Trophoblast cell (in vitro differentiated cells and primary cell): Measurements from ENCODE around the gene SCRT2.
A peak's percentile ranks its signal among the peaks of the same experiment; 100 is the strongest.

Experiments
- DNase-seq, 2 donors: peaks; one replicate each; pipeline ENCODE4 v3.0.0-alpha.2; 2016
- H2AFZ ChIP-seq: 2 replicates; pipeline ENCODE4 v1.6.1; 2013; ENCODE audit warnings: low read length, moderate library complexity, mild to moderate bottlenecking; ENCODE audit not compliant: insufficient read depth, poor library complexity
- H2AK5ac ChIP-seq: 2 replicates; pipeline ENCODE4 v1.6.1; 2013; ENCODE audit warnings: mild to moderate bottlenecking, low read length
- H2BK120ac ChIP-seq: 2 replicates; pipeline ENCODE4 v1.6.1; 2013; ENCODE audit warnings: low read length, mild to moderate bottlenecking, moderate library complexity; ENCODE audit not compliant: insufficient read depth, poor library complexity
- H2BK12ac ChIP-seq: 2 replicates; pipeline ENCODE4 v1.6.1; 2013; ENCODE audit warnings: mild to moderate bottlenecking, low read length, moderate library complexity
- H2BK5ac ChIP-seq: 2 replicates; pipeline ENCODE4 v1.6.1; 2013; ENCODE audit warnings: low read length, low read depth, moderate library complexity, mild to moderate bottlenecking; ENCODE audit not compliant: poor library complexity
- H3K14ac ChIP-seq: 2 replicates; pipeline ENCODE4 v1.6.1; 2013; ENCODE audit warnings: mild to moderate bottlenecking, low read length
- H3K18ac ChIP-seq: 2 replicates; pipeline ENCODE4 v1.6.1; 2013; ENCODE audit warnings: mild to moderate bottlenecking, low read length
- H3K23ac ChIP-seq: 2 replicates; pipeline ENCODE4 v1.6.1; 2013; ENCODE audit warnings: low read length
- H3K27ac ChIP-seq: 2 replicates; pipeline ENCODE4 v1.5.1; 2013; ENCODE audit warnings: low read depth, mild to moderate bottlenecking, inconsistent platforms, low read length, moderate library complexity
- H3K27me3 ChIP-seq: 2 replicates; pipeline ENCODE4 v1.6.1; 2013; ENCODE audit warnings: inconsistent platforms, mild to moderate bottlenecking, low read length, moderate library complexity; ENCODE audit not compliant: insufficient read depth
- H3K36me3 ChIP-seq, 2 experiments: 1 replicate in 1 of 2; 2 replicates in 1 of 2; pipeline ENCODE4 v1.6.1; 2013; ENCODE audit warnings: low read length in 2 of 2, mild to moderate bottlenecking in 2 of 2, moderate library complexity in 1 of 2; ENCODE audit not compliant: insufficient read depth in 2 of 2, control insufficient read depth in 1 of 2
- H3K4ac ChIP-seq: 2 replicates; pipeline ENCODE4 v1.6.1; 2013; ENCODE audit warnings: low read depth, mild to moderate bottlenecking, low read length, moderate library complexity
- H3K4me1 ChIP-seq, 2 experiments: 1 replicate in 1 of 2; 2 replicates in 1 of 2; pipeline ENCODE4 v1.6.1; 2013; ENCODE audit warnings: low read length in 2 of 2, mild to moderate bottlenecking in 2 of 2, moderate library complexity in 1 of 2; ENCODE audit not compliant: insufficient read depth in 2 of 2, control insufficient read depth in 1 of 2
- H3K4me2 ChIP-seq: 2 replicates; pipeline ENCODE4 v1.6.1; 2013; ENCODE audit warnings: inconsistent platforms, mild to moderate bottlenecking, low read length, moderate library complexity
- H3K4me3 ChIP-seq: 2 replicates; pipeline ENCODE4 v1.5.1; 2013; ENCODE audit warnings: mild to moderate bottlenecking, low read depth, low read length, inconsistent platforms
- H3K79me1 ChIP-seq: one replicate; pipeline ENCODE4 v1.6.1; 2013; ENCODE audit warnings: low read length
- H3K79me2 ChIP-seq: 2 replicates; pipeline ENCODE4 v1.6.1; 2013; ENCODE audit warnings: low read length, mild to moderate bottlenecking; ENCODE audit not compliant: control insufficient read depth, insufficient read depth, poor library complexity
- H3K9ac ChIP-seq: 2 replicates; pipeline ENCODE4 v1.6.1; 2013; ENCODE audit warnings: mild to moderate bottlenecking, low read length
- H3K9me3 ChIP-seq: 2 replicates; pipeline ENCODE4 v1.6.1; 2013; ENCODE audit warnings: low read depth, mild to moderate bottlenecking, control low read depth, inconsistent platforms, low read length; ENCODE audit not compliant: insufficient read depth
- H4K12ac ChIP-seq: 2 replicates; pipeline ENCODE4 v1.6.1; 2013; ENCODE audit warnings: low read depth, mild to moderate bottlenecking, low read length, moderate library complexity
- H4K8ac ChIP-seq: 2 replicates; pipeline ENCODE4 v1.6.1; 2013; ENCODE audit warnings: low read depth, mild to moderate bottlenecking, low read length, moderate library complexity
- H4K91ac ChIP-seq: one replicate; pipeline ENCODE4 v1.6.1; 2013; ENCODE audit warnings: low read depth, mild to moderate bottlenecking, low read length, moderate library complexity
- WGBS: extraction: QIAGEN DNeasy Blood & Tissue Kit; methylation state at CpG from one replicate; pipeline ENCODE4 v1.1.7; 2013; ENCODE audit warnings: missing lambda C conversion rate; ENCODE audit not compliant: insufficient read length, insufficient coverage; ENCODE audit errors: extremely low coverage; 5-methylcytosine and 5-hydroxymethylcytosine counted together

SCRT2 gene

GRCh38 chr20:665276-665675, 10.3 kb downstream of the SCRT2 start:
- DNase-seq, result no peak
- no peak overlapping the region for H3K27ac ChIP-seq
- no peak overlapping the region for H3K14ac ChIP-seq
- WGBS, result no CpG with 5 or more reads among the region's 6 CpGs
- no peak overlapping the region for H2BK12ac ChIP-seq
- no peak overlapping the region for H3K4me2 ChIP-seq
- no peaks in the 10 kb centered on the region for H3K36me3 ChIP-seq
- H3K27me3 ChIP-seq, result peaks cover 3% of the 10 kb centered on the region
- H3K4me3 ChIP-seq, result no peak overlapping the region
- H2BK5ac ChIP-seq, result no peak overlapping the region
- H4K8ac ChIP-seq, result no peak overlapping the region
- H3K9me3 ChIP-seq, result peaks cover 6% of the 10 kb centered on the region
- no peak overlapping the region for H3K9ac ChIP-seq
- H3K4me1 ChIP-seq, result peaks cover 4 to 5% of the 10 kb centered on the region in 2 experiments
- H3K23ac ChIP-seq, result no peak overlapping the region
- H3K18ac ChIP-seq, result no peak overlapping the region
- H3K4ac ChIP-seq, result no peak overlapping the region
- H2AFZ ChIP-seq, result no peak overlapping the region
- no peak overlapping the region for H2BK120ac ChIP-seq
- no peak overlapping the region for H2AK5ac ChIP-seq
- H3K79me1 ChIP-seq, result no peaks in the 10 kb centered on the region
- no peak overlapping the region for H4K12ac ChIP-seq
- H4K91ac ChIP-seq, result no peak overlapping the region
- no peaks in the 10 kb centered on the region for H3K79me2 ChIP-seq

- H4K12ac ChIP-seq, result no peak overlapping the region
- no peak overlapping the region for H2AFZ ChIP-seq
- peaks cover 3% of the 10 kb centered on the region for H3K27me3 ChIP-seq
- H3K4me3 ChIP-seq, result no peak overlapping the region
- no peak overlapping the region for H3K14ac ChIP-seq
- H3K4me1 ChIP-seq, result peaks cover 4 to 5% of the 10 kb centered on the region in 2 experiments
- H2AK5ac ChIP-seq, result no peak overlapping the region
- H2BK5ac ChIP-seq, result no peak overlapping the region
- H3K36me3 ChIP-seq, result no peaks in the 10 kb centered on the region
- WGBS, result no CpG with 5 or more reads among the region's 13 CpGs
- H4K8ac ChIP-seq, result no peak overlapping the region
- H4K91ac ChIP-seq, result no peak overlapping the region
- no peak for DNase-seq
- H3K23ac ChIP-seq, result no peak overlapping the region
- H3K4ac ChIP-seq, result no peak overlapping the region
- no peak overlapping the region for H3K18ac ChIP-seq
- H3K9ac ChIP-seq, result no peak overlapping the region
- H3K27ac ChIP-seq, result no peak overlapping the region
- no peak overlapping the region for H2BK120ac ChIP-seq
- no peaks in the 10 kb centered on the region for H3K79me1 ChIP-seq
- H3K4me2 ChIP-seq, result no peak overlapping the region
- H2BK12ac ChIP-seq, result no peak overlapping the region
- H3K79me2 ChIP-seq, result no peaks in the 10 kb centered on the region
- H3K9me3 ChIP-seq, result peaks cover 7% of the 10 kb centered on the region
These were observed 11.0 kb downstream of the SCRT2 start for GRCh38 chr20:664576-664975.

DNA sequence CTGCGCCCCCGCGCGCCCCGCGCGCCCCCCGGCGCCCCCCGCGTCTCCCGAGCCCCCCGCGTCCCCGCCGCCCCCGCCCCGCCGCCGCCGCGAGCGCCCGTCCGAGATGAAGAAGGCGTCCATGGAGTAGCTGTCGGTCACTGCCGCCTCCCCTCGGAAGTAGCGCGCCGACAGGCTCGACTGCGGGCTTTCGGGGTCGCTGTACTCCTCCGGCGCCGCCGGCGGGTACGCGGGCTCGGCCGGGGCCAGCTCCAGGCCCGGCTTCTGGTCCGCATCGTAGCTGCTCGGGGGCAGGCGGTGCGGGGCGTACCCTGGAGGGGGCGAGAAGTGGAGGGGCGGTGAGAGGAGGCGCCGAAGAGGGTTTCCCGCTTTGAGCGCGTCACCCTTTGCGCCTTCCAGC, 11.5 kb downstream of the SCRT2 start:
- Histone ChIP-seq H2AK5ac (no peak overlapping the region), H3K9me3 (peaks cover 9% of the 10 kb centered on the region), H3K4ac (no peak overlapping the region), H2BK120ac (no peak overlapping the region), H3K14ac (no peak overlapping the region), H3K9ac (no peak overlapping the region), H4K91ac (no peak overlapping the region), H3K4me2 (no peak overlapping the region), H3K27ac (no peak overlapping the region), H3K4me1 (peaks cover 4 to 5% of the 10 kb centered on the region in 2 experiments), H2BK5ac (no peak overlapping the region), H4K12ac (no peak overlapping the region), H3K79me2 (no peaks in the 10 kb centered on the region), H4K8ac (no peak overlapping the region), H3K27me3 (peaks cover 3% of the 10 kb centered on the region), H2AFZ (no peak overlapping the region), H3K79me1 (no peaks in the 10 kb centered on the region), H3K4me3 (no peak overlapping the region), H3K18ac (no peak overlapping the region), H3K36me3 (no peaks in the 10 kb centered on the region), H3K23ac (no peak overlapping the region), H2BK12ac (no peak overlapping the region)
- DNase-seq, result no peak
- WGBS, result no CpG with 5 or more reads among the region's 60 CpGs

DNA sequence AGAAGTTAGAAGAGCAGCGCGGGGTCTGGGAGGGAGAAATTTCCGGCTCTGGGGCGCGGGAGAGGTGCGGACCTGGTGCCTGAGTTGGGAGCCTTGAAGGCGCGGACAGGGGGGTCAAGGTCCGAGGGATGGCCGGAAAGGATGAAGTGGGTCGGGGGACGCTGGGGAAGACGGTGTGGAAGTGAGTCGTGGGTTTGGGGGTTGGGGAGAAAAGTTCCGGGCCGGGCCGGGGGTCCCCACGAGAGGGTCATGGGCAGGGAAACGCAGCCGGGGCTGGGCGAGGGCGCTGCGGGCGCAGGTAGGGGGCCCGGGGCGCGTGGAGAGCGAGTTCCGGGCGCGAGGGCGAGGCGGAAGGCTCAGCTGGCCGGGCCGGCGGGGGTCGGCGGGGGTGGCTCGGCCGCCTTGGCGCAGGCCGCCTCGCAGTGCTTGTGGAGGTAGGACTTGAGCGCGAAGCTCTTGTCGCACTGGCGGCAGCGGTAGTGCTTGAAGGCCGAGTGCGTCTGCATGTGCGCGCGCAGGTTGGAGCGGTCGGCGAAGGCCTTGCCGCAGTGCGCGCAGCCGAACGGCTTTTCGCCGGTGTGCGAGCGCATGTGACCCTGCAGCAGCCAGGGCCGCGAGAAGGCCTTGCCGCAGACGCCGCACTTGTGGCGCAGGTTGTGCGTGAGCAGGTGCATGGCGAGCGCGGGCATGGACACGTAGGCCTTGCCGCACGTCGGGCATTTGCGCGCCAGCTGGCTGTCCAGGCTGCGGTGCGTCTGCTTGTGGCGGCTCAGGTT, 12.1 kb downstream of the SCRT2 start:
- H3K79me2 ChIP-seq, result no peaks in the 10 kb centered on the region
- H4K8ac ChIP-seq, result no peak overlapping the region
- no peak overlapping the region for H2BK120ac ChIP-seq
- H3K9me3 ChIP-seq, result peaks cover 9% of the 10 kb centered on the region
- WGBS, result no CpG with 5 or more reads among the region's 84 CpGs
- no peak overlapping the region for H3K18ac ChIP-seq
- H4K12ac ChIP-seq, result no peak overlapping the region
- no peak overlapping the region for H3K4ac ChIP-seq
- no peaks in the 10 kb centered on the region for H3K36me3 ChIP-seq
- no peaks in the 10 kb centered on the region for H3K79me1 ChIP-seq
- peaks cover 8 to 9% of the 10 kb centered on the region in 2 experiments for H3K4me1 ChIP-seq
- no peak overlapping the region for H3K9ac ChIP-seq
- H2BK12ac ChIP-seq, result no peak overlapping the region
- H4K91ac ChIP-seq, result no peak overlapping the region
- no peak overlapping the region for H2AFZ ChIP-seq
- peak overlapping the region; percentile 18 for H3K4me3 ChIP-seq
- no peak overlapping the region for H3K14ac ChIP-seq
- H3K4me2 ChIP-seq, result no peak overlapping the region
- H2BK5ac ChIP-seq, result no peak overlapping the region
- peaks cover 3% of the 10 kb centered on the region for H3K27me3 ChIP-seq
- no peak for DNase-seq
- no peak overlapping the region for H2AK5ac ChIP-seq
- no peak overlapping the region for H3K27ac ChIP-seq
- H3K23ac ChIP-seq, result no peak overlapping the region
